C4-2B (cell line): ENCODE data around the gene MOGAT3.

Experiments
- CTCF ChIP-seq: fragments of 450-650 bp; conservative IDR thresholded peaks from 2 replicates; pipeline ENCODE4 v1.5.1; 2017; ENCODE audit warnings: mild to moderate bottlenecking
- ZFX ChIP-seq: fragments of 450-650 bp; IDR thresholded peaks from 2 replicates; pipeline ENCODE4 v1.6.1; 2017

- TF ChIP-seq CTCF (no peak), ZFX (no peak)
These were observed 32.3 kb downstream of the MOGAT3 start for GRCh38 chr7:101168412-101169049.
